A673 (cell line): ENCODE measurements around the gene SLC17A5. TPM values are rescaled to one million over a fixed set of nuclear protein-coding genes. Genes with fewer than 3 reads are reported as not detected.
A peak's percentile ranks its signal among the peaks of the same experiment; 100 is the strongest.

Experiments
- BruUV-seq: library from RNA; stranded (reverse); fragments of 400-500 nt; replicated peaks from 2 replicates; lab custom pipeline; 2021; lab: Mats Ljungman, UMichigan
- CTCF ChIA-PET: fragments of 300-600 bp; sonication (Branson Sonifier 250); formaldehyde crosslinking; loops from one replicate; lab custom pipeline; 2022; ENCODE audit warnings: antibody characterized with exemption; lab: Charles Lee
- POLR2A ChIA-PET: fragments of 300-600 bp; sonication (Branson Sonifier 250); formaldehyde crosslinking; loops from one replicate; lab custom pipeline; 2022; ENCODE audit warnings: antibody characterized with exemption; ENCODE audit not compliant: low non-redundant PET; lab: Charles Lee
- DNase-seq: peaks from one replicate; pipeline ENCODE4 v3.0.0-alpha.2; 2015; ENCODE audit warnings: low spot score
- H3K27ac ChIP-seq: fragments of 200-600 bp; sonication (generic); 2 replicates; pipeline ENCODE4 v1.5.1; 2016; ENCODE audit warnings: mixed run types, low read depth, mild to moderate bottlenecking, mixed read lengths, antibody characterized with exemption, low read length; ENCODE audit not compliant: poor library complexity, severe bottlenecking
- H3K27me3 ChIP-seq: fragments of 200-600 bp; sonication (generic); replicated peaks from 2 replicates; pipeline ENCODE4 v1.6.1; 2017; ENCODE audit warnings: mixed run types, low read depth, mild to moderate bottlenecking, mixed read lengths, antibody characterized with exemption, low read length; ENCODE audit not compliant: insufficient read depth, poor library complexity
- H3K36me3 ChIP-seq: fragments of 200-600 bp; sonication (generic); 2 replicates; pipeline ENCODE4 v1.6.1; 2016; ENCODE audit warnings: mixed run types, mild to moderate bottlenecking, mixed read lengths, antibody characterized with exemption, low read length; ENCODE audit not compliant: insufficient read depth, poor library complexity, severe bottlenecking
- H3K4me1 ChIP-seq: fragments of 200-600 bp; sonication (generic); 2 replicates; pipeline ENCODE4 v1.6.1; 2017; ENCODE audit warnings: mixed run types, mild to moderate bottlenecking, mixed read lengths, antibody characterized with exemption, low read length; ENCODE audit not compliant: insufficient read depth, poor library complexity, severe bottlenecking
- H3K4me3 ChIP-seq: fragments of 200-600 bp; sonication (generic); 2 replicates; pipeline ENCODE4 v1.5.1; 2016; ENCODE audit warnings: low read depth, mixed run types, mild to moderate bottlenecking, mixed read lengths, low read length; ENCODE audit not compliant: poor library complexity, severe bottlenecking
- H3K9me3 ChIP-seq: fragments of 200-600 bp; sonication (generic); 2 replicates; pipeline ENCODE4 v1.6.1; 2016; ENCODE audit warnings: mixed run types, low read depth, mild to moderate bottlenecking, mixed read lengths, antibody characterized with exemption, low read length; ENCODE audit not compliant: poor library complexity, severe bottlenecking
- EZH2 ChIP-seq: fragments of 200-600 bp; sonication (generic); IDR thresholded peaks from 2 replicates; pipeline ENCODE4 v1.6.1; 2017; ENCODE audit warnings: borderline replicate concordance, low read depth, mild to moderate bottlenecking, mixed read lengths, antibody characterized with exemption, low read length; ENCODE audit not compliant: poor library complexity, severe bottlenecking
- intact Hi-C: fragments of 100-400 bp; cut with micrococcal nuclease; formaldehyde crosslinking; loops from one replicate; pipeline ENCODE4 v1.10.0; 2022; ENCODE audit not compliant: unreplicated experiment
- total RNA-seq: library from RNA; stranded (reverse); gene quantifications from 2 replicates; pipeline ENCODE4 v1.2.3, GENCODE V29; 2021
- TF ChIP-seq, protein P1 (sequence below): fragments of 300-800, 200-600 bp; sonication (generic); conservative IDR thresholded peaks from 2 replicates; pipeline ENCODE4 v1.5.1; 2017; ENCODE audit warnings: low read depth, mild to moderate bottlenecking, antibody characterized with exemption, low read length, moderate library complexity, mixed read lengths

Gene SLC17A5
- total RNA-seq, 1 experiment from 2014 or later = 6.1 TPM

DNA sequence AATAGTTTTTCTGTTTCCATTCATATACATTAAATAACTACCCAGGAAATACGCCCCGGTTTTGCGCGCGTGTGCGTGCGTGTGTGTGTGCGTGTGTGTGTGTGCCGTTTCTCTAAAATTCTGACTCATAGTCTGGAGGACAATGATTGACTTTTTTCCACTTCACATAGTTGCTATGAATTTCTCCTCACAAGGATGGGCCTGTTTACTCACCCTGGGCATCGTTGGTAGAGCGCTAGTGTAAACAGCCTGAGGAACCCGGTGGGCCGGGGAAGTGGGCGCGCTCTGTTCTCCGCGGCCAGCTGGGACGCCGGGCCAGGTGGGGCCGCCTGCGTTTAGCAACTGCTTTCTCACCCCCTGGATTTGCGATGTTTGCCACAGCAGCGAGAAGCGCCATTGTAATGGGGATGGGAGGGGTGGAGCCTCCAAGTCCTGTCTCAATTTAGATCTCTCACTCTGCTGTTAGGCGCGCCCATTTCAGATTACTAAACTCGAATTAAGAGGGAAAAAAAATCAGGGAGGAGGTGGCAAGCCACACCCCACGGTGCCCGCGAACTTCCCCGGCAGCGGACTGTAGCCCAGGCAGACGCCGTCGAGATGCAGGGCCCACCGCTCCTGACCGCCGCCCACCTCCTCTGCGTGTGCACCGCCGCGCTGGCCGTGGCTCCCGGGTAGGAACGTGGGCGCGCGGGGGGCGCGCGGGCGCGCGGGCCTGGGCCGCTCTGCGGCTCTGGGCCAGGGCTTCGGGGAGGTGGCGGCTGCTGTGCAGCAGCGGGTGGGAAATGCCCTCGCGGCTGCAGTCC, 42.0 kb upstream of the SLC17A5 start, which contains the start of gene CD109:
Gene CD109 (plus strand): TSS at position 585 of the 803 bp plus-strand sequence. CDS start 13 bp downstream, at position 598.
- peak; percentile 81 for DNase-seq
- no TSS peak for BruUV-seq
- no peaks in the 10 kb centered on the region for H3K9me3 ChIP-seq
- no peaks in the 10 kb centered on the region for H3K36me3 ChIP-seq
- H3K27me3 ChIP-seq = no peaks in the 10 kb centered on the region
- H3K27ac ChIP-seq = peak within 1 kb of the TSS; percentile 55
- peak within 1 kb of the TSS; percentile 54 for H3K4me3 ChIP-seq
- no peak for TF ChIP-seq EZH2
- TF ChIP-seq, protein P1, sequence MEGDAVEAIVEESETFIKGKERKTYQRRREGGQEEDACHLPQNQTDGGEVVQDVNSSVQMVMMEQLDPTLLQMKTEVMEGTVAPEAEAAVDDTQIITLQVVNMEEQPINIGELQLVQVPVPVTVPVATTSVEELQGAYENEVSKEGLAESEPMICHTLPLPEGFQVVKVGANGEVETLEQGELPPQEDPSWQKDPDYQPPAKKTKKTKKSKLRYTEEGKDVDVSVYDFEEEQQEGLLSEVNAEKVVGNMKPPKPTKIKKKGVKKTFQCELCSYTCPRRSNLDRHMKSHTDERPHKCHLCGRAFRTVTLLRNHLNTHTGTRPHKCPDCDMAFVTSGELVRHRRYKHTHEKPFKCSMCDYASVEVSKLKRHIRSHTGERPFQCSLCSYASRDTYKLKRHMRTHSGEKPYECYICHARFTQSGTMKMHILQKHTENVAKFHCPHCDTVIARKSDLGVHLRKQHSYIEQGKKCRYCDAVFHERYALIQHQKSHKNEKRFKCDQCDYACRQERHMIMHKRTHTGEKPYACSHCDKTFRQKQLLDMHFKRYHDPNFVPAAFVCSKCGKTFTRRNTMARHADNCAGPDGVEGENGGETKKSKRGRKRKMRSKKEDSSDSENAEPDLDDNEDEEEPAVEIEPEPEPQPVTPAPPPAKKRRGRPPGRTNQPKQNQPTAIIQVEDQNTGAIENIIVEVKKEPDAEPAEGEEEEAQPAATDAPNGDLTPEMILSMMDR = no peak
- CTCF ChIA-PET = no interaction called here
- peaks cover 5% of the 10 kb centered on the region for H3K4me1 ChIP-seq
- POLR2A ChIA-PET = no interaction called here
- intact Hi-C loops = no loop called here

DNA sequence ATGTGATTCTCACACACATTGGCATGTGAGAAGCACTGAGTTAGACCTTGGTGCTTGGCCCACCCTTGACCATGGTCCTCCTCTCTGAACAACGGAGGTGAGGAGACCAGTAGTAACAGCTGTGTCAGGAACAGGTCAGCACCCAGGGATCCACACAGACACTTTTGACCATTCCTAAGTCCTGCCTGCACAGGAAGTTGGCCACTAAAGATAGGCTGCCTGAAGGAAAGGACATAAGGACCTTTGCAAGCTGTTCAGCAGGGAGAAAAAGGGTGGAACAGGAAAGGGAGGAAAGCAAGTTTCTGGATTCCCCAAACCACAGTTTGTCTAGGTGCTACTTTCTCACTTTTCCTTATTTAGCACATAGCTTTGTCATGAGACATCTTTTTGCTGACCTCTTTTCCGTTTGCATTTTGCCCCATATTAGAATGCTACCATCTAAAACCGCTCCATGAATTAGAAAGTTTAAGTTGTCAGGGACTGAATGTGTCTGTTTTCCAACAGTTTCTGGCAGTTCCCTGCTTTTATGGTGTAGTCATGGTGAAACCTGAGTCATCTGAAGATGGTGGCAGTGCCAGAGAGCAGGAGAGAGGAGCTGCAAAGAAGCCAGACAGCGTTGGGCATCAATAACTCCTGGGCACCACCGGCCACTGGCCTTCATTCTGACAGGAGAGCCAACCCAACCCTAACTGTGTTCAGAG, 41.1 kb upstream of the SLC17A5 start:
- intact Hi-C loops = no loop called here

DNA sequence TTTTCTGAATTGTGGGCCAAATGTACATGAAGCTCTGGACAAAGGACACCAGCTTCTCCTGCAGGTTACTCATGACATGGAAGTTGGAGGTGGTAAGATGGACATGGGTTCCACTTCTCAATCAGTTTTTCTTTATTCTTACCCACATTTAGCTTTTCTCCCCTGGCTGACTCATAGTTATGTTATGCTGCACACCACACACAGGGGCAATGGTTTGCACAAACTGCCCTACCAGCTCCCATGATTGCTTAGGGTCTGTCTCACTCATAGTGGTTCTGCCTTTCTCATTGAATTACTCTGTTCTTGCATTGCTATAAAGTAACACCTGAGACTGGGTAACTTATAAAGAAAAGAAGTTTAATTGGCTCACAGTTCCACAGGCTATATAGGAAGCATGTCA, 37.7 kb upstream of the SLC17A5 start:
- intact Hi-C loops = no loop called here
- H3K27me3 ChIP-seq = no peaks in the 10 kb centered on the region
- no peak for DNase-seq
- H3K4me3 ChIP-seq = no peak overlapping the region
- H3K9me3 ChIP-seq = no peaks in the 10 kb centered on the region
- TF ChIP-seq, protein P1 = no peak
- no peak for TF ChIP-seq EZH2
- CTCF ChIA-PET = no interaction called here
- POLR2A ChIA-PET = no interaction called here
- BruUV-seq = no TSS peak
- no peaks in the 10 kb centered on the region for H3K36me3 ChIP-seq
- no peaks in the 10 kb centered on the region for H3K4me1 ChIP-seq
- no peak overlapping the region for H3K27ac ChIP-seq

More for the DNA sequence above, 41.1 kb upstream of the SLC17A5 start:
- Histone ChIP-seq H3K4me1 (peaks cover 5% of the 10 kb centered on the region), H3K36me3 (no peaks in the 10 kb centered on the region), H3K9me3 (no peaks in the 10 kb centered on the region), H3K27ac (peak overlapping the region; percentile 55), H3K27me3 (no peaks in the 10 kb centered on the region), H3K4me3 (peak overlapping the region; percentile 54)
- DNase-seq = no peak
- TF ChIP-seq, protein P1 = no peak
- no peak for TF ChIP-seq EZH2
- POLR2A ChIA-PET = no interaction called here
- CTCF ChIA-PET = interaction anchor here (0.6 kb wide), 1 partner anchor 1515 kb away, joined by 3 read pairs; no protein-coding TSS in a partner anchor
- no TSS peak for BruUV-seq
